Measurements from ENCODE around the gene SIDT2. TPM values are rescaled to one million over a fixed set of nuclear protein-coding genes. Genes with fewer than 3 reads are reported as not detected.

SIDT2 gene
- total and polyA plus RNA-seq, 2 of the 4 experiments (the other 2 are of a cell fraction), result 7.3 to 30.3 TPM

GRCh38 chr11:117172724-117173421, 5.7 kb upstream of the SIDT2 start:
- Histone ChIP-seq H4K8ac (ENCODE audit: low read depth in 2 of 2, low read length in 2 of 2) (peak overlapping the region in 1 of 2 experiments; percentile 5; a peak in 1 of 4 replicates), H2AFZ (replicated peaks; ENCODE audit: low read length, poor library complexity) (no peak overlapping the region), H3K27me3 (ENCODE audit: control insufficient read depth, insufficient read depth, low read length) (no peaks in the 10 kb centered on the region), H3K4ac (ENCODE audit: low read depth, low read length) (no peak overlapping the region), H3K9ac (ENCODE audit: low read depth, low read length) (no peak overlapping the region), H3K18ac (ENCODE audit: low read depth, low read length) (no peak overlapping the region), H3K27ac (ENCODE audit: insufficient read depth, low read length) (no peak overlapping the region), H2AK9ac (replicated peaks; ENCODE audit: low read depth, low read length, poor library complexity) (no peak overlapping the region), H3K23ac (ENCODE audit: low read depth, low read length) (no peak overlapping the region), H3K14ac (replicated peaks; ENCODE audit: low read depth, low read length) (no peak overlapping the region), H4K20me1 (ENCODE audit: insufficient read depth, low read length) (peaks cover 10% of the 10 kb centered on the region), H3K9me1 (ENCODE audit: insufficient read depth, low read length) (peaks cover 13% of the 10 kb centered on the region), H3K4me3 (ENCODE audit: insufficient read depth, low read depth, low read length) (no peak overlapping the region), H2AK5ac (ENCODE audit: low read depth, low read length) (no peak overlapping the region), H4K5ac (ENCODE audit: low read depth, low read length) (no peak overlapping the region), H3K36me3 (ENCODE audit: control insufficient read depth, insufficient read depth, low read length) (peaks cover 5% of the 10 kb centered on the region), H2BK20ac (ENCODE audit: low read depth, low read length) (no peak overlapping the region), H2BK5ac (ENCODE audit: low read depth, low read length, poor library complexity, severe bottlenecking) (no peak overlapping the region), H2BK120ac (ENCODE audit: low read depth, low read length) (no peak overlapping the region), H3K4me1 (ENCODE audit: control insufficient read depth, insufficient read depth, low read length) (peaks cover 14% of the 10 kb centered on the region), H3K79me1 (ENCODE audit: low read depth in 1 of 2, low read length in 2 of 2) (peaks cover 2 to 38% of the 10 kb centered on the region in 2 experiments; a peak in 2 of 4 replicates), H3K9me3 (ENCODE audit: control insufficient read depth, insufficient read depth, low read length) (no peaks in the 10 kb centered on the region), H4K91ac (ENCODE audit: insufficient read depth, low read depth, low read length) (no peak overlapping the region), H2BK15ac (ENCODE audit: low read depth, low read length) (no peak overlapping the region), H3K4me2 (ENCODE audit: low read depth, low read length) (no peak overlapping the region), H3K56ac (ENCODE audit: extremely low read depth, insufficient read depth, low read length) (no peak overlapping the region)
- peak; percentile 19; the same call in 1 of the 2 replicates for TF ChIP-seq USF2 (IDR thresholded peaks at IDR 0.05; ENCODE audit: low read depth, low read length)
- no peak for TF ChIP-seq RCOR1 (IDR thresholded peaks at IDR 0.05; ENCODE audit: insufficient replicate concordance, low read length)
- WGBS, 2 experiments (ENCODE audit: extremely low coverage in 2 of 2, insufficient read length in 1 of 2), result 95% methylated on average over 8 of the region's 14 CpGs; no CpG with 5 or more reads in 1 of the 2 experiments
- dilution Hi-C loops (cut with HindIII; ENCODE audit: low sequenced_read_pairs, unreplicated experiment), result no loop called here
- no TSS peak for BruUV-seq (replicated peaks)
- ChIA-PET CTCF (no interaction called here), POLR2A (ENCODE audit: unreplicated experiment) (no interaction called here)
- DNase-seq (no peak), ATAC-seq (ENCODE audit: low read depth) (no peak)
- in situ Hi-C loops (cut with MboI; ENCODE audit: low sequenced_read_pairs), result no loop called here
- intact Hi-C loops (cut with micrococcal nuclease), result no loop called here
